ENCODE measurements around the gene TESK1.
A peak's percentile ranks its signal among the peaks of the same experiment; 100 is the strongest.
"Not testable (repeated sequence)": the region's sequence is repeated elsewhere in the genome, so short reads cannot be mapped to it uniquely, and the experiment has no call there.

Gene TESK1

DNA sequence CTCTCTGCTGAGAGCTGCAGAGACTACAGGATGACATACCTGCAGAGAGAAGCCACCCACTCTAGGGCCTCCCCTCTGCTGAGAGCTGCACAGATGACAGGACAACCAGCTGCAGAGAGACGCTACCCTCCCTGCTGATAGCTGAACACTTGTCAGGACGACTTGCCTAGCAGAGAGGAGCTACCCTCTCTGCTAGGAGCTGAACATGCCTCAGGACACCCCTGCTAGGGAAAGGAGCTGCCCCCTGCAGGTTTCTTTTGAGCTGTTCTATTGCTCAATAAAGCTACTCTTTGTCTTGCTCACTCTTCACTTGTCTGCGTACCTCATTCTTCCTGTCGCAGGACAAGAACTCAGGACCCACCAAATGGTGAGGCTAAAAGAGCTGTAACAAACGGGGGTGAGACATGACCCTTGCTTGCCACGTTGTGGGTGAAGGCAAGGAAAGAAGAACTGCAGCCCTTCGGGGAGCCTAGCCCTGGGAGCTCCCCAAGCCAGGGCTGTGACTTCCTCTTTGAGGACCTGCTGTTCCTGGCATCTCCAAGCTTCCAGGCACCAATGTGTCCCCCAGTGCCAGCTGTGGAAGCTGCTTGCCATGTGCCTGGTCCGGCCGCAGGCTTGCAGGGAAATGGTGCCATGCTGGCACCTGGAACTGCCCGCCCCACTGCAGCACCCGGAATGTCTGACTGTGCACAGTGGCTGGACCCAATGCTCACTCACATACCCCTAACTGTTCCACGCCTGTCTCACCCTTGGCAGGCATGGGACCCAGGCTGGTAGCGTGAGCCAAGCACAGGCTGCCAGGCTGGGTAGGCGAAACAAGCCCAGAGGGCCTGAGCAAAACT lies 5.1 kb upstream of the TESK1 start:
- peaks cover 18% of the 10 kb centered on the region for H3K4me1 Mint-ChIP-seq (ENCODE audit: low read depth)
- H3K4me3 Mint-ChIP-seq, result no peak overlapping the region
- H3K36me3 Mint-ChIP-seq (ENCODE audit: low read depth), result no peaks in the 10 kb centered on the region
- no peaks in the 10 kb centered on the region for H3K27me3 Mint-ChIP-seq (ENCODE audit: low read depth)
- no peak overlapping the region for H3K27ac Mint-ChIP-seq
- peaks cover 3% of the 10 kb centered on the region for H3K9me3 Mint-ChIP-seq

DNA sequence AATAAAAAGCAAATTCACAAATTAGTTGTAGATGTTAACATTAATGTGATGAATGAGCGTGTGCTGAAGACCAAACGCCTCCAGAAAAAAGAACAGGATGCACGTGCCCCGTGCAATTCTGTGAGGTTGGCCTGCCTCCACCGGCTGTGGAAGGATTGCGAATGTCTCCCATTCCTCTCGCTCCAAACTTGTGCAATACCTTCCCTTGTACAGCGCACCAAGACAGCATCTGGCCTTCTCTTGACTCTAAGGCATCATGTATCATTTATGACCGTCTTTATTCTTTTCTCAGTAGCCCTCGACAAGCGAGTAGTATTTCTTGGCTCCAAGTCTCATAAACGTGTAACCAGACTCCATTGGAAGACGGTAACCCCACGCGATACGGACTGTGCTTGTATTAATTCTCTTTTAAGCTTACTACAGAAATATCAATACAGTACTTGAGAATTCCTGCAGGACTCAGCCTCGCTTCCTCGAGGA lies 1.5 kb upstream of the TESK1 start:
- peak overlapping the region; percentile 99 for H3K27ac Mint-ChIP-seq
- peaks cover 31% of the 10 kb centered on the region for H3K4me1 Mint-ChIP-seq (ENCODE audit: low read depth)
- no peaks in the 10 kb centered on the region for H3K9me3 Mint-ChIP-seq
- H3K27me3 Mint-ChIP-seq (ENCODE audit: low read depth), result no peaks in the 10 kb centered on the region
- peaks cover 6% of the 10 kb centered on the region for H3K36me3 Mint-ChIP-seq (ENCODE audit: low read depth)
- H3K4me3 Mint-ChIP-seq, result peak overlapping the region; percentile 98

DNA sequence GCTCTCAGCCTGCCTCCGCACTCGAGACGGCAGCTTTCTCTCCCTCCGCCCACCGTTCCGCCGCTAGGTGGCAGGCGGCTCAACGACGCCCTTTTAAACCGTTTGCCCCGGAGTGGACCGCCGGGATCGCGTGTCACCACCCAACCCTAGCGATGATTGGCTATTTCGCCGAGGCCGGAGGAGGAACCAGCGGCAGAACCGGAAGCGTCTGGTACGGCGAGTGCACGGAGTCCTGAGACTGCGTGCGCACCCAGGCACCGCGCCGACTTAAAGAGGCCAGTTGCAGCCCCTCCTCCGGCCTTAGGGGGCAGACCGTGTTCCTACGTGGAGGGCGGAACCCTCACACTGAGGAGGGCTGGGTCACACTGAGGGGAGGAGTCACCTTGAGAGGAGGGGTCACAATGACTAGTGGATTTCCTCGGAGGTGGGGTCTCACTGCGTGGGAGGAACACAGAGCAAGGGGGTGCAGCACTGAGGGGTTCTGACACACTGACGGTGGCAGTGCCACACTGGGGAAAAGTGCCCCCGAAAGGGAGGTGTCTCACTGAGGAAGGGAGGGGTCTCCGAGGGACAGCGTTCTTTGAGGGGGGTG lies 980 bp upstream of the TESK1 start:
- Mint-ChIP-seq H3K36me3 (ENCODE audit: low read depth) (peaks cover 6% of the 10 kb centered on the region), H3K4me3 (peak overlapping the region; percentile 98), H3K27me3 (ENCODE audit: low read depth) (no peaks in the 10 kb centered on the region), H3K4me1 (ENCODE audit: low read depth) (peaks cover 31% of the 10 kb centered on the region), H3K9me3 (no peaks in the 10 kb centered on the region), H3K27ac (peak overlapping the region; percentile 99)

DNA sequence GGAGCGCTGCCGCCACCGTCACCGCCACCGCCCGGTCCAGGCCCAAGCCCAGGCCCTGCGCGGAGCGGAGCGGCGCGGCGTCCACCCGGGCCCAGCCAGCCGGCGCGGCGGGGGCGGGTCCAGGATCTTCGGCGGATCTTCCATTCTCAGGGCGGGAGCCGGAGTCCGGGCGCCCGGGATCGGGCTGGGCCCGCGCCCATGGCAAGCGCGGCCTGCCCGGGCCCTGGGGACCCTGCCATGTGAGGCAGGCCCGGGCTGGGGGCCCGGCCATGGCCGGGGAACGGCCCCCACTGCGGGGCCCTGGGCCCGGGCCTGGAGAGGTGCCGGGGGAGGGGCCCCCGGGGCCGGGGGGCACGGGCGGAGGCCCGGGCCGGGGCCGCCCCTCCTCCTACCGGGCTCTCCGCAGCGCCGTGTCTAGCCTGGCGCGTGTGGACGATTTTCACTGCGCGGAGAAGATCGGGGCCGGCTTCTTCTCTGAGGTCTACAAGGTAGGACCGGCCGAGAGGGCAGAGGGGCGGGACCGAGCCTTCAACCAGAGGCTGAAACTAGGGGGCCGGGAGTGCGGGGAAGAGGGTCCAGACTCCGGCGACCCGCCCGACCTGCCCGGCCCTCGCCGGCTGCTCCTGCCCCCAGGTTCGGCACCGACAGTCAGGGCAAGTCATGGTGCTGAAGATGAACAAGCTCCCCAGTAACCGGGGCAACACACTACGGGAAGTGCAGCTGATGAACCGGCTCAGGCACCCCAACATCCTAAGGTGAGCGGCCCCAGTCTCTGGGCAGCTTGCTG lies 482 bp downstream of the TESK1 start:
- Mint-ChIP-seq H3K27me3 (ENCODE audit: low read depth) (no peaks in the 10 kb centered on the region), H3K4me1 (ENCODE audit: low read depth) (peaks cover 31% of the 10 kb centered on the region), H3K36me3 (ENCODE audit: low read depth) (peaks cover 7% of the 10 kb centered on the region), H3K27ac (peak overlapping the region; percentile 36), H3K4me3 (peak overlapping the region; percentile 81), H3K9me3 (no peaks in the 10 kb centered on the region)

DNA sequence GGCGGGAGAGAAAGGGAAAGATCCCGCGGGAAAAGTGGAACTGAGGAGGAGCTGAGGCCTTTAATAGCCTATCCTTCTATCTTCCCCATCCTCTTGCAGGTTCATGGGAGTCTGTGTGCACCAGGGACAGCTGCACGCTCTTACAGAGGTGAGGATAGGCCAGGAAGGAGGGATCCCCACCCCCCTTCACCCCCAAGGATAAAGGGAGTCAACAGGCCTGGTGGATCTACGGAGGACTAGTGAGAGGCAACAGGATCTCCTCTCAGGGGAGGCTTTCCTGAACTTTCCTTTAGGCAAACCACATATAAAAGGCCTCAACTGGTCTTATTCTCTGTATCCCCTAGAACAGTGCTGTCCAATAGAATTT lies 1.1 kb downstream of the TESK1 start:
- Mint-ChIP-seq H3K9me3 (no peaks in the 10 kb centered on the region), H3K4me3 (peak overlapping the region; percentile 81), H3K36me3 (ENCODE audit: low read depth) (peaks cover 7% of the 10 kb centered on the region), H3K27me3 (ENCODE audit: low read depth) (no peaks in the 10 kb centered on the region), H3K4me1 (ENCODE audit: low read depth) (peaks cover 31% of the 10 kb centered on the region), H3K27ac (peak overlapping the region; percentile 36)

DNA sequence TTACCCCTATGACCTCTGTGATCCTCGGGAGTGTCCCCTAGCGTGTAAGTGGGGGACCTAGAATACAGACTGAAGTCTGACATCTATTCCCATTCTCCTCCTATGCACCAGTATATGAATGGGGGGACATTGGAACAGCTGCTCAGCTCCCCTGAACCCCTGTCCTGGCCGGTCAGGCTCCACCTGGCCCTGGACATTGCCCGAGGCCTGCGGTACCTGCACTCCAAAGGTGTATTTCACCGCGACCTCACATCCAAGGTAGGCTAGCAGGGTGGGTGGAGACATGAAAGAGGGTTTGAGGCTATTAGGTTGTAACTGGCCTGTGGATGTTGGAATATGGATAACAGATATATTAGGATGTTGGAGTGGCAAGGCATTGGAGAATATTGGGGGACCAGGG lies 1.7 kb downstream of the TESK1 start:
- H3K27ac Mint-ChIP-seq, result no peak overlapping the region
- peaks cover 36% of the 10 kb centered on the region for H3K4me1 Mint-ChIP-seq (ENCODE audit: low read depth)
- peaks cover 11% of the 10 kb centered on the region for H3K36me3 Mint-ChIP-seq (ENCODE audit: low read depth)
- H3K9me3 Mint-ChIP-seq, result no peaks in the 10 kb centered on the region
- no peaks in the 10 kb centered on the region for H3K27me3 Mint-ChIP-seq (ENCODE audit: low read depth)
- peak overlapping the region; percentile 37 for H3K4me3 Mint-ChIP-seq

DNA sequence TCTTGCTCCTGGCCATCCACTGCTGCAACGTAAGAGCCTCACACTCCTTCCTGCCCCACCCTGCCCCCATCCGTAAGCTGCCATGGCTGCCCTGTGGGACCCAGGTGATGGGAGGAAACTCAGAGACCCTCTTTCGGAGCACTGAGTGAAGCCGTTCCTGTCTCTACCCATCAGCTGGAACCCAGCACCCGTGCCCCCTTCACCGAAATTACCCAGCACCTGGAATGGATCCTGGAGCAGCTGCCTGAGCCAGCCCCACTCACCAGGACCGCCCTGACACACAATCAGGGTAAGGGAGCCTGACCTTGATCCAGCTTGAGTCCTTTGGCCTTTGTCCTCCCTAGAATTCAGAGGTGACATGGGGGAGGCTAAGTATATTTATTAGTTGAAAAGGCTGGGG lies 3.2 kb downstream of the TESK1 start:
- no peak overlapping the region for H3K27ac Mint-ChIP-seq
- H3K9me3 Mint-ChIP-seq, result no peaks in the 10 kb centered on the region

DNA sequence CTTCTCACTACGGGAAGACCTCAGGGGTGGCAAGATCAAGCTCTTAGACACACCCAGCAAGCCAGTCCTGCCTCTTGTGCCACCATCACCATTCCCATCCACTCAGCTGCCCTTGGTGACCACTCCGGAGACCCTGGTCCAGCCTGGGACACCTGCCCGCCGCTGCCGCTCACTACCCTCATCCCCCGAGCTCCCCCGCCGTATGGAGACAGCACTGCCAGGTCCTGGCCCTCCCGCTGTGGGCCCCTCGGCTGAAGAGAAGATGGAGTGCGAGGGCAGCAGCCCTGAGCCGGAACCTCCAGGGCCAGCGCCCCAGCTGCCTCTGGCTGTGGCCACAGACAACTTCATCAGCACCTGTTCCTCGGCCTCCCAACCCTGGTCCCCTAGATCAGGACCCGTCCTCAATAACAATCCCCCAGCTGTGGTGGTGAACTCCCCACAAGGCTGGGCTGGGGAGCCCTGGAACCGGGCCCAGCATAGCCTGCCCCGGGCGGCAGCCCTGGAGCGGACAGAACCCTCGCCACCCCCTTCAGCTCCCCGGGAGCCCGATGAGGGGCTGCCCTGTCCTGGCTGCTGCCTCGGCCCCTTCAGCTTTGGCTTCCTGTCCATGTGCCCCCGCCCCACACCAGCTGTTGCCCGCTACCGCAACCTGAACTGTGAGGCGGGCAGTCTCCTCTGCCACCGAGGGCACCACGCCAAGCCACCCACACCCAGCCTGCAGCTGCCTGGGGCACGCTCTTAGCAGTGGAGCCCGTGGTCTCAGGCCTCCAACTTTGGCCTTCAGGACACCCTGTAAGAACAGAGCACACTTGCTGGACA lies 4.1 kb downstream of the TESK1 start:
- Mint-ChIP-seq H3K36me3 (ENCODE audit: low read depth) (peaks cover 11% of the 10 kb centered on the region), H3K4me1 (ENCODE audit: low read depth) (peaks cover 22% of the 10 kb centered on the region), H3K27ac (no peak overlapping the region), H3K9me3 (no peaks in the 10 kb centered on the region), H3K27me3 (ENCODE audit: low read depth) (peaks cover 6% of the 10 kb centered on the region), H3K4me3 (no peak overlapping the region)

More for the DNA sequence above, 3.2 kb downstream of the TESK1 start:
- Mint-ChIP-seq H3K4me1 (ENCODE audit: low read depth) (peaks cover 32% of the 10 kb centered on the region), H3K4me3 (no peak overlapping the region), H3K27me3 (ENCODE audit: low read depth) (peaks cover 1% of the 10 kb centered on the region), H3K36me3 (ENCODE audit: low read depth) (peaks cover 11% of the 10 kb centered on the region)

DNA sequence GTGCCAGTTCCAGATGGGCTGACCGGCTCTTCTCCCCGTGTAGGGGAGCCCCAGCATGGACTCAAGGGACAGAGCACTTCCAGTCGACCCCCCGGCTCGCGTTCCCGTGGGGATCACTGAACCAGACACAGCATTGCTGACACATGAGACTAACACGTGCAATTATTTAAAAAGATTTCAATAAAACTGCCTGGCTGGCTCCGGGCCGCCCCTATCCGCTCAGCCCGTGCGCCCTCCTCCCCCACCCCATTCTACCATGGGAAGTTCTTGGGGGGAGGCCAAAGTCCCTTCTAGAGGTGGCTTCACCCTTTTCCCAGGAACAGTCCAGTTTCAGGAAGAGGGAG lies 4.7 kb downstream of the TESK1 start:
- Mint-ChIP-seq H3K4me1 (ENCODE audit: low read depth) (peaks cover 18% of the 10 kb centered on the region), H3K36me3 (ENCODE audit: low read depth) (peaks cover 11% of the 10 kb centered on the region), H3K9me3 (no peaks in the 10 kb centered on the region), H3K27ac (no peak overlapping the region), H3K4me3 (no peak overlapping the region), H3K27me3 (ENCODE audit: low read depth) (peaks cover 11% of the 10 kb centered on the region)

DNA sequence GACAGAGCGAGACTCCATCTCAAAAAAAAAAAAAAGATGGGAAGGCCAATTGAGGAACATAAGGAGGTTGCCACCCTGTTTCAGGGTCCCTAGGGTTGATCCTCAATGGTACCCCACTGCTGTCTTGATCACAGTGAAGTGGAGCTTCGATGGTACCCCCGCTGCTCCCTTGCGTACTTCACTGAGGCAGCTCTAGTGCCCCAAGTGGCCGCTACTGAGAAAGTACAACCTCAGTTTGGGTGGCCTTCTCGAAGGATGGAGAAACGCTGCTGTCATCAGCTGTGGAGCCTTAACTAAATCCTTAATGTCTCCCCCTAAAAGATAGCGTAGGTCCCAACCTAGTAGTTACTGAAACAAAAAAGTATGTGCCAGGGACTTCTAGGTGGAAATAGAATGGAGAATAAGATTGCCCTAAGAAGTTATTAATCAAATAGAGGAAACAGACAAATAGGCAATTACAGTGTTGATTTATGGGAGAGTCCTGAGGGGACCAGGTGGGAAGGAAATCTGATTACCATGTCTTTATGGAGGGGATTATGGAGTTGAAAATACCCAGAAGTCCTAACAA lies 6.3 kb downstream of the TESK1 start:
- no peak overlapping the region for H3K4me3 Mint-ChIP-seq

DNA sequence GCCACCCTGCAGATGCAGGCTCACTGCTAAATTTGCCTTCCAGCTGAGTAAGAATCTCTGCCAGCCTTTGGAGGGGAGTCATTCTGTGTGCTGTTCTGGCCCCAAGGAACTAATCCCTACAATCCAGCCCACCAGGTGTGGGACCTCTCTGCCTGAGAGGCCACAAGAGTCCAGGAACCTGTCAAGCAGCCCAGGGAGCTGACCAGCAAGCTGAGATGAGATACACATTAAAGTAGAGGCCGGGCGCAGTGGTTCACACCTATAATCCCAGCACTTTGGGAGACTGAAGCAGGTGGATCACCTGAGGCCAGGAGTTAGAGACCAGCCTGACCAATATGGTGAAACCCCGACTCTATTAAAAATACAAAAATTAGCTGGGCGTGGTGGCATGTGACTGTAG lies 7.0 kb downstream of the TESK1 start:
- Mint-ChIP-seq H3K4me1 (ENCODE audit: low read depth) (peaks cover 23% of the 10 kb centered on the region), H3K27me3 (ENCODE audit: low read depth) (peaks cover 11% of the 10 kb centered on the region), H3K36me3 (ENCODE audit: low read depth) (peaks cover 11% of the 10 kb centered on the region)
- H3K4me3 Mint-ChIP-seq, H3K9me3 Mint-ChIP-seq, H3K27ac Mint-ChIP-seq: not testable (repeated sequence)

More for the DNA sequence above, 6.3 kb downstream of the TESK1 start:
- H3K27ac Mint-ChIP-seq, result no peak overlapping the region
- peaks cover 11% of the 10 kb centered on the region for H3K36me3 Mint-ChIP-seq (ENCODE audit: low read depth)
- H3K4me1 Mint-ChIP-seq (ENCODE audit: low read depth), result peaks cover 22% of the 10 kb centered on the region
- H3K9me3 Mint-ChIP-seq, result no peaks in the 10 kb centered on the region
- peaks cover 11% of the 10 kb centered on the region for H3K27me3 Mint-ChIP-seq (ENCODE audit: low read depth)

DNA sequence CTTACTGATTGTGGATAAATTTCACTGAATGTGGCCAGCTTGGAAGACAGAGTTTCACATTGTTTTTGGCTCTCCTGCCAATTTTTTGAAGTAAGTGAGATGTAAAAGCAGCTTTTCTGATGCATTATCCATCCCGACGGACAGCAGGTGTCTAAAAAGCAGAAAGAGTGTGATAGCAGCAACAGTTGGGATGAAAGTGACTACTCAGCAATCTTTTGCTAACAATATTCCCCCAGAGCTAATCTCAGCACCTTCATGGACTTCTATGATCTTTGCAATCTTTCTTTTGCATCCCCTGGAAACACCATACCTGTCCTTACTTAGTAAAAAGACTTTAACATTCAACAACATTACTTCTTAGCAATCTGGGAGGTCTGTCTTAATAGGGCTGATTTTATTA lies 7.8 kb downstream of the TESK1 start:
- peaks cover 11% of the 10 kb centered on the region for H3K27me3 Mint-ChIP-seq (ENCODE audit: low read depth)
- peaks cover 7% of the 10 kb centered on the region for H3K36me3 Mint-ChIP-seq (ENCODE audit: low read depth)
- H3K4me3 Mint-ChIP-seq, result no peak overlapping the region
- no peaks in the 10 kb centered on the region for H3K9me3 Mint-ChIP-seq
- H3K4me1 Mint-ChIP-seq (ENCODE audit: low read depth), result peaks cover 25% of the 10 kb centered on the region
- H3K27ac Mint-ChIP-seq, result no peak overlapping the region

DNA sequence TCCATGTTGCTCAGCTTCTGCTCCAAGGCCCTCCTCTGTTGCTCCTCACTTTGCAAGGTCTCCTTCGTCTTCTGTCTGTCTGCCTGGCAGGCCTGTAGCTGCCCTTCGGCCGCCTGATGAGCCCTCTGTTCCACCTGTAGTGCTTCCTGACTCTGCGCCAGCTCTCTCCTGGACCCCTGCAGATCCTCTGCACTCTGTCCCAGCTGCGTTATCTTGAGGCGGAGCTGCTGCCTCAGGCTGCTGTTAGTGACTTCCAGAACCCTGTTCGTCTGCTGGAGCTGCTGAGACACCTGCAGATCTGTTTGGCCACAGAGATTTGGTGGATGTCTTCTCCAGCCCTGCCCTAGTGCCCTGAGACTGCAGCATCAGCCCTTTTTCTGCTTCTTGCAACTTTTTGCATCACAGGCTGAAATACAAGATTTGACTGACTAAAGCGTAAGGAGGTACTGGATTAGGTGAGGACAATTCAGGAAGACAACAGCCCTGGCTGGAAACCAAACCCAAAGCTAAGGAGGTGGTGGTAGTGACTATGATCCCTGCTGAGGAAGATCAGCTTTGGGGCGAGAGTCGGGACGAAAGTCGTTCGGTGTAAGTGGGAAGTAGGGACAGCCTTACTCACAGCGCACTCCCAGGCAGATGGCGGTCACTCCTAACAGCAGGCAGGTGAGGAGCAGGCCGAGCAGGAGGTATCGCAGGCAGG lies 11.1 kb downstream of the TESK1 start:
- Mint-ChIP-seq H3K9me3 (no peaks in the 10 kb centered on the region), H3K4me1 (ENCODE audit: low read depth) (peaks cover 49% of the 10 kb centered on the region), H3K36me3 (ENCODE audit: low read depth) (peaks cover 4% of the 10 kb centered on the region), H3K27me3 (ENCODE audit: low read depth) (peaks cover 11% of the 10 kb centered on the region), H3K4me3 (peak overlapping the region; percentile 77), H3K27ac (peak overlapping the region; percentile 79)

All from T-helper 1 cell treated with Interleukin-12 subunit alpha and Interleukin-12 subunit beta and Interleukin-4 antibody, amounts not matched to agents 30 μg/mL and 1 μg/mL, for 36 hours (primary cell).